ENCODE results near the gene ATRN.

Gene ATRN

GRCh38 chr20:3631534-3631933 is 160.7 kb downstream of the ATRN start:
- DNase-seq: no peak

- DNase-seq: peak; percentile 22
These were observed 161.6 kb downstream of the ATRN start for GRCh38 chr20:3632311-3633004.

GRCh38 chr20:3633913-3634478 is 163.2 kb downstream of the ATRN start:
- DNase-seq: no peak

- DNase-seq: no peak
These were observed 164.5 kb downstream of the ATRN start for GRCh38 chr20:3635346-3635745.

- no peak for DNase-seq
These were observed 169.4 kb downstream of the ATRN start for GRCh38 chr20:3640259-3640658.

GRCh38 chr20:3645309-3646066 is 174.7 kb downstream of the ATRN start:
- DNase-seq: peak; percentile 17

GRCh38 chr20:3646067-3646440 is 175.2 kb downstream of the ATRN start:
- no peak for DNase-seq

GRCh38 chr20:3646651-3647050 is 175.8 kb downstream of the ATRN start:
- no peak for DNase-seq

- DNase-seq: no peak
These were observed 176.7 kb downstream of the ATRN start for GRCh38 chr20:3647473-3647872.

- DNase-seq: no peak
These were observed 178.1 kb downstream of the ATRN start for GRCh38 chr20:3648951-3649350.

- DNase-seq: peak; percentile 54
These were observed 180.6 kb downstream of the ATRN start for GRCh38 chr20:3651204-3651962.

GRCh38 chr20:3652221-3652620 is 181.4 kb downstream of the ATRN start:
- DNase-seq: peak; percentile 70

GRCh38 chr20:3652676-3653596 is 182.1 kb downstream of the ATRN start:
- peak; percentile 46 for DNase-seq

GRCh38 chr20:3653921-3654320 is 183.1 kb downstream of the ATRN start:
- no peak for DNase-seq

GRCh38 chr20:3654326-3655130 is 183.7 kb downstream of the ATRN start:
- peak; percentile 94 for DNase-seq

- DNase-seq: no peak
These were observed 184.2 kb downstream of the ATRN start for GRCh38 chr20:3655131-3655405.

GRCh38 chr20:3658019-3658715 is 187.3 kb downstream of the ATRN start:
- DNase-seq: no peak

- no peak for DNase-seq
These were observed 188.1 kb downstream of the ATRN start for GRCh38 chr20:3658716-3659491.

GRCh38 chr20:3659492-3660261 is 188.9 kb downstream of the ATRN start:
- DNase-seq: no peak
